GM23248 (cell line): Measurements from ENCODE around the gene CALML3.

Experiments
- EZH2 ChIP-seq: fragments of 200-600 bp; sonication (generic); IDR thresholded peaks from 2 replicates; pipeline ENCODE4 v1.6.1; 2018; ENCODE audit warnings: antibody characterized with exemption, mild to moderate bottlenecking; ENCODE audit not compliant: insufficient read depth, poor library complexity, severe bottlenecking
- EZH2phosphoT487 ChIP-seq: fragments of 200-600 bp; sonication (generic); IDR thresholded peaks from 2 replicates; pipeline ENCODE4 v1.6.1; 2018; ENCODE audit warnings: antibody characterized with exemption, moderate library complexity, mild to moderate bottlenecking, low read depth; ENCODE audit not compliant: insufficient read depth

GRCh38 chr10:5557799-5558771 is 33.3 kb downstream of the CALML3 start:
- no peak for TF ChIP-seq EZH2
- TF ChIP-seq EZH2phosphoT487 = no peak
